Smooth muscle cell (in vitro differentiated cells): ENCODE measurements around the gene ADCY5. TPM values are rescaled to one million over a fixed set of nuclear protein-coding genes. Genes with fewer than 3 reads are reported as not detected.
A peak's percentile ranks its signal among the peaks of the same experiment; 100 is the strongest.

ENCODE experiments used
- DNase-seq: peaks from one replicate; lab custom pipeline; 2025; ENCODE audit not compliant: unreplicated experiment; lab: John Stamatoyannopoulos, UW
- H2AFZ ChIP-seq: fragments of 200-600 bp; sonication (generic); 2 replicates; pipeline ENCODE4 v1.6.0; 2016; ENCODE audit warnings: antibody characterized with exemption, low read depth, mild to moderate bottlenecking
- H3F3A ChIP-seq: fragments of 200-600 bp; sonication (generic); 2 replicates; pipeline ENCODE4 v1.6.0; 2017; ENCODE audit warnings: antibody characterized with exemption, low read depth
- H3K27ac ChIP-seq: fragments of 200-600 bp; sonication (generic); 2 replicates; pipeline ENCODE4 v1.5.1; 2016; ENCODE audit warnings: low read depth, mild to moderate bottlenecking
- H3K27me3 ChIP-seq: fragments of 200-600 bp; sonication (generic); 2 replicates; pipeline ENCODE4 v1.6.1; 2016; ENCODE audit warnings: low read depth, mild to moderate bottlenecking
- H3K36me3 ChIP-seq: fragments of 200-600 bp; sonication (generic); 2 replicates; pipeline ENCODE4 v1.5.1; 2016; ENCODE audit warnings: low read depth
- H3K4me1 ChIP-seq: fragments of 200-600 bp; sonication (generic); 2 replicates; pipeline ENCODE4 v1.5.1; 2016; ENCODE audit warnings: low read depth
- H3K4me2 ChIP-seq: fragments of 200-600 bp; sonication (generic); 2 replicates; pipeline ENCODE4 v1.6.0; 2016; ENCODE audit warnings: mild to moderate bottlenecking
- H3K4me3 ChIP-seq: fragments of 200-600 bp; sonication (generic); 2 replicates; pipeline ENCODE4 v1.5.1; 2016; ENCODE audit warnings: mild to moderate bottlenecking
- H3K79me2 ChIP-seq: fragments of 200-600 bp; sonication (generic); 2 replicates; pipeline ENCODE4 v1.6.0; 2016; ENCODE audit warnings: low read depth, mild to moderate bottlenecking
- H3K9ac ChIP-seq: fragments of 200-600 bp; sonication (generic); 2 replicates; pipeline ENCODE4 v1.6.0; 2016; ENCODE audit warnings: low read depth
- H3K9me3 ChIP-seq: fragments of 200-600 bp; sonication (generic); replicated peaks from 2 replicates; pipeline ENCODE4 v1.5.1; 2016; ENCODE audit warnings: low read depth
- H4K20me1 ChIP-seq: fragments of 200-600 bp; sonication (generic); 2 replicates; pipeline ENCODE4 v1.6.0; 2016; ENCODE audit warnings: low read depth
- CTCF ChIP-seq: fragments of 200-600 bp; sonication (generic); IDR thresholded peaks from 2 replicates; pipeline ENCODE4 v1.5.1; 2017; ENCODE audit warnings: borderline replicate concordance, mild to moderate bottlenecking, antibody characterized with exemption; ENCODE audit not compliant: insufficient read depth, poor library complexity, severe bottlenecking
- WGBS: methylation state at CpG from one replicate; pipeline ENCODE4 v1.1.7; 2016; ENCODE audit warnings: low lambda C conversion rate; 5-methylcytosine and 5-hydroxymethylcytosine counted together
- polyA plus RNA-seq: library from polyadenylated mRNA; unstranded; fragments of >200 nt; fragmentation: Nextera tagmentation; extraction: Ambion mirVana; gene quantifications from 2 replicates; pipeline ENCODE4 v1.2.1, GENCODE V29; 2016
- total RNA-seq: library from RNA; depleted of rRNA; stranded (reverse); fragments of >200 nt; gene quantifications from 2 replicates; pipeline ENCODE4 v1.2.3, GENCODE V29; 2014

The ADCY5 gene
- total and polyA plus RNA-seq, 2 experiments from 2014 or later = 0.50 to 0.58 TPM

- H3K27ac ChIP-seq = no peak overlapping the region
- no peak overlapping the region for H3K9ac ChIP-seq
- 1% methylated on average over 34 of the region's 114 CpGs for WGBS
- H3K9me3 ChIP-seq = no peaks in the 10 kb centered on the region
- peak overlapping the region; percentile 98 for H3K4me2 ChIP-seq
- H3K4me3 ChIP-seq = peak overlapping the region; percentile 68
- DNase-seq = no peak
- peaks cover 95% of the 10 kb centered on the region for H3K27me3 ChIP-seq
- no peaks in the 10 kb centered on the region for H3K4me1 ChIP-seq
- no peaks in the 10 kb centered on the region for H4K20me1 ChIP-seq
- TF ChIP-seq CTCF = no peak
- no peaks in the 10 kb centered on the region for H3F3A ChIP-seq
- H3K79me2 ChIP-seq = no peaks in the 10 kb centered on the region
- H2AFZ ChIP-seq = peak overlapping the region; percentile 85
- no peaks in the 10 kb centered on the region for H3K36me3 ChIP-seq
These were observed 459 bp upstream of the ADCY5 start for GRCh38 chr3:123449102-123449996.

DNA sequence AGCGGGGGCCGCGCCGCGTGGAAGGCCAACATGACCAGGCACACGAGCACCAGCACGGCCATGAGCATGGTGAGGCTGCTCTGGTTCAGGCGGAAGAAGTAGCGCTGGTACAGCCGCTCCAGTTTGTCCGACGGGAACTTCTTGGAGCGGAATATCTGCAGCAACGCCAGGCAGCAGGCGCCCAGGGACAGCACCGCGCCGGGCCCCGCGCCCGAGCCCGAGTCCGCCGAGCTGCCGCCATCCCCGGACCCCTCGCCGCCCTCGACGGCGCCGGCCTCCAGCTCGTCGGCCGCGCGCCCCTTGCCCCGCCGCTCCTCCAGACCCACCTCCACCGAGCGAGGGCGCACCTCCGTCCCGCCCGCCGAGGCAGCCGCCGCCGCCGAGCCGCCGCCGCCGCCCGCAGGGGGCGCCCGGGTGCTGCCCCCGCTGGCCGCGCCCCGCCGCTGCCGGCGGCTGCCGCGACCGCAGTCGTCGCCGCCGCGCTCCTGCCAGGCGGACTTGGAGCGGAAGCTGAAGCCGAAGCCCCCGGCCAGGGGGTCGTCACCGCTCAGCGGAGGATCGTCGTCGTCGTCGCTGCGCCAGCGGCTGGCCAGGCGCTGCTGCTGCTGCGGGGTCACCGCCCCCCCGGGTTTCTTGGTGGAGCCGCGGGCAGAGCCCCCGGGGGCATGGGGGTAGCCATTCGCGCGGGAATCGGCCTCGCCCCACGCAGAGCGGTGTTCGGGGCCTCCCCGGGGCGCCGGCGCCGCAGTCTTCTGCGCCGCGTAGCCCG, 957 bp downstream of the ADCY5 start:
- WGBS = 23% methylated on average over 60 of the region's 110 CpGs
- no peak overlapping the region for H3K27ac ChIP-seq
- H3K9ac ChIP-seq = no peak overlapping the region
- H3K4me2 ChIP-seq = peak overlapping the region; percentile 98
- H3K9me3 ChIP-seq = no peaks in the 10 kb centered on the region
- peak overlapping the region; percentile 68 for H3K4me3 ChIP-seq
- H3K36me3 ChIP-seq = no peaks in the 10 kb centered on the region
- no peaks in the 10 kb centered on the region for H3K4me1 ChIP-seq
- no peak for DNase-seq
- no peak for TF ChIP-seq CTCF
- H3F3A ChIP-seq = no peaks in the 10 kb centered on the region
- H2AFZ ChIP-seq = no peak overlapping the region
- no peaks in the 10 kb centered on the region for H3K79me2 ChIP-seq
- H3K27me3 ChIP-seq = peaks cover 95% of the 10 kb centered on the region
- no peaks in the 10 kb centered on the region for H4K20me1 ChIP-seq

DNA sequence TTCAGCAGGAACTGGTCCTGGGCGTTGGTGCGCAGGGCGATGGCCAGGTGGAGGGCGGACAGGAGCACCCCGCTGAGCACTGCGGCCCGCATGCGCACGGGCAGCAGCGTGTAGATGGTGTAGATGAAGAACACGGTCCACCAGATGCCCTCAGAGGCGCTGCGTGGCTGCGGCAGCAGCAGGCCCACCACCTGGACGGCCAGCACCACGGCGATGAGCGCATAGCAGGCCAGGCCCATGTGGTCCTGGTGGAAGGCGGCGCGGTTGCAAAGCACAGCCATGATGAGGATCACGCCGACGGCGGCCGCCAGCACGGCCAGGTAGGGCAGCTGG, 1.5 kb downstream of the ADCY5 start:
- H3K27ac ChIP-seq = no peak overlapping the region
- H3K79me2 ChIP-seq = no peaks in the 10 kb centered on the region
- H2AFZ ChIP-seq = no peak overlapping the region
- H3F3A ChIP-seq = no peaks in the 10 kb centered on the region
- DNase-seq = no peak
- no peaks in the 10 kb centered on the region for H4K20me1 ChIP-seq
- H3K9me3 ChIP-seq = no peaks in the 10 kb centered on the region
- H3K4me1 ChIP-seq = no peaks in the 10 kb centered on the region
- no peak overlapping the region for H3K4me3 ChIP-seq
- no peak for TF ChIP-seq CTCF
- H3K9ac ChIP-seq = no peak overlapping the region
- peaks cover 95% of the 10 kb centered on the region for H3K27me3 ChIP-seq
- no peaks in the 10 kb centered on the region for H3K36me3 ChIP-seq
- no peak overlapping the region for H3K4me2 ChIP-seq
- WGBS = 97% methylated on average over 27 of the region's 27 CpGs
